Thyroid gland (tissue), 4 donors: ENCODE results near the gene ZC3HAV1L.

Experiments used
- CTCF ChIP-seq, 6 experiments: fragments of 200-600 bp in 3 of 6; fragments of 450-650 bp in 3 of 6; sonication (generic) in 3 of 6; IDR thresholded peaks; one replicate each; pipeline ENCODE4 v1.5.1; 2016 to 2019; ENCODE audit warnings: antibody characterized with exemption in 6 of 6, mild to moderate bottlenecking in 2 of 6, inconsistent platforms in 1 of 6, moderate library complexity in 1 of 6
- POLR2A ChIP-seq, 2 donors: fragments of 450-650 bp; IDR thresholded peaks; one replicate each; pipeline ENCODE4 v1.6.1; 2017; ENCODE audit warnings: antibody characterized with exemption in 2 of 2, mild to moderate bottlenecking in 2 of 2, moderate library complexity in 1 of 2

- TF ChIP-seq CTCF (IDR thresholded peaks at IDR 0.05) (no peak), POLR2A (IDR thresholded peaks at IDR 0.05) (no peak)
These were observed 45.7 kb upstream of the ZC3HAV1L start for GRCh38 chr7:139081584-139081983.
